ENCODE data around the gene TUBG1.

DNA sequence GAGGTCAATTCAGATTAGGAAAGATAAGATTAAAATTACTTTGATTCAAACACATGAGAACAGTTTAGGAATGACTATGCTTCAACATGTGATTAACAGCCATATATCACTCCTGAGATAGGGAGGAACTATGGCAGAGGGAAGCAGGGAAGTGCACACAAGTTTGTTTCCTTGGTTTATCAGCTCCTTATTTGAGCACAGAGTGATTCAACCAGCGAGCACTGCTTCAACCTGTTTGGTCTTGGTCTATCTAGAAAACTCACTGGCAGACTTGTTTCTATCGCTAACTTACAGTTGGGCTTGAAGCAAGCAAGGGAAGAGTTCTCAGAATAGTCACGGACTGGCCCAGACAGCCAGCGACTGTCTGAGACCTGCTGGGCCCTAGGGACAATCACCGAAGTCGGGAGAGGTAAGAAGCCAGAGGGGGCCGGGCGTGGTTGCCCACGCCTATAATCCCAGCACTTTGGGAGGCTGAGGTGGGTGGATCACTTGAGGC, 23.5 kb downstream of the TUBG1 start:
- TF ChIP-seq POLR2A (IDR thresholded peaks at IDR 0.05) = no peak
- no peak for TF ChIP-seq CTCF (IDR thresholded peaks at IDR 0.05)

All from breast epithelium (tissue), 3 donors.